Cardiac septum (tissue), 1 donor: Measurements from ENCODE around the gene ABHD4. TPM values are rescaled to one million over a fixed set of nuclear protein-coding genes. Genes with fewer than 3 reads are reported as not detected.
"Not testable (repeated sequence)": the region's sequence is repeated elsewhere in the genome, so short reads cannot be mapped to it uniquely, and the experiment has no call there.

ENCODE experiments used
- DNase-seq: peaks from one replicate; pipeline ENCODE4 v3.0.0-alpha.2; 2020; ENCODE audit warnings: low spot score
- intact Hi-C: fragments of 100-400 bp; cut with DNase I; formaldehyde crosslinking; loops from one replicate; pipeline ENCODE4 v1.14.0; 2022
- total RNA-seq: library from RNA; stranded (reverse); fragmentation: NEBNext Ultra II Directional; extraction: Animal tissue kit (Norgen Biotek cat#: 25700); gene quantifications from one replicate; pipeline ENCODE4 v1.2.1, GENCODE V29; 2021
- donor health status: DM: no; HTN: no; CAD: no.

ABHD4 gene
- total RNA-seq, 1 donor from 2014 or later: 18.6 TPM

- DNase-seq: no peak
- intact Hi-C loops: no loop called here
Observed at GRCh38 chr14:22560662-22561365, 37.3 kb upstream of the ABHD4 start.

DNA sequence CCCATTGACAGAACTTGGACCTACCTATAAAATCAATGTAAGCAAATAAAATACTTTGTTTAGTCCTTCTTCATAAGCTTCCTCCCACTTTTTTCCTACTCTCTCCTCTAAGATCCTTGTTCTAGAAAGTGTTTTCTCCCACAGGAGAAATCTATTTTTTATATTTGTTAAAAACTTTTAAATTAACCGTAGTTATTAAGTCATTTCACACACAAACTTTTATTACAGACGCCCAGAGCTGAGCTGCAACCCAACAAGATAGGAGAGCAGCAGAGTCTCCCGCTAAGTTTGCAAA lies 36.8 kb upstream of the ABHD4 start:
- no peak for DNase-seq
- intact Hi-C loops: no loop called here

DNA sequence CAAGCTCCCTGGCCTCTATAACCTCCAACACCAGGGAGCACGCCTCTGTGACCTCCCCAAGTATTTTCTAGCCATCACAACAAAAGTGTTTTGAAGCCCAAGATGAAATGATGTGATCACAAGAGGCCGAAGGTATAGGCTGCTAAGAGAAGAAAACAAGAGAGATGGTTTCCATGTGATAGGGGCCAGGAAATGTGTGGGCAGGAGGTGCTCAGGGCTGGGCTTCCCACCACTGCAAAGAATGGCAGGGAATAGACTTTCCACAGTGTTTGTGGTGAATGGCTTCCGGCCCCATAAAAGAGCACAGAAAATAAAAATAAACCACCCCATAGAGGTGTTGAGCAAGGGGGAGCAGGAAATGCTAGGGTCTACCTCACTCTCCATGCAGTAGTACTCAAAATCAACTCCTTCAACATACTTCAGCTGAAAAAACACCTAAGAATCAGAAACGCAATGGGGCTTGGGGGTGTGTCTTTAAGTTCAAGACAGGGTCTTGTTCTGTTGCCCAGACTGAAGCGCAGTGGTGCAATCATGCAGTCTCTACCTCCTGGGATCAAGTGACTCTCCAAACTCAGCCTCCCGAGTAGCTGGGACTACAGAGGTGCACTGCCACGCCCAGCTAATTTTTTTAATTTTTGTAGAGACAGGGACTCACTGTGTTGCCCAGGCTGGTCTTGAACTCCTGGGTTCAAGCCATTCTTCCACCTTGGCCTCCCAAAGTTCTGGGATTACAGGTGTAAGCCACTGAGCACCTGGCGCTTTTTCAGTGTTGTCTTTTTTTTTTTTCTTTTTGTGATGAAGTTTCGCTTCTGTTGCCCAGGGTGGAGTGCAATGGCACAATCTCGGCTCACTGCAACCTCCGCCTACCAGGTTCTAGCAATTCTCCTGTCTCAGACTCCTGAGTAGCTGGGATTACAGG lies 36.2 kb upstream of the ABHD4 start:
- intact Hi-C loops: no loop called here
- DNase-seq: no peak

DNA sequence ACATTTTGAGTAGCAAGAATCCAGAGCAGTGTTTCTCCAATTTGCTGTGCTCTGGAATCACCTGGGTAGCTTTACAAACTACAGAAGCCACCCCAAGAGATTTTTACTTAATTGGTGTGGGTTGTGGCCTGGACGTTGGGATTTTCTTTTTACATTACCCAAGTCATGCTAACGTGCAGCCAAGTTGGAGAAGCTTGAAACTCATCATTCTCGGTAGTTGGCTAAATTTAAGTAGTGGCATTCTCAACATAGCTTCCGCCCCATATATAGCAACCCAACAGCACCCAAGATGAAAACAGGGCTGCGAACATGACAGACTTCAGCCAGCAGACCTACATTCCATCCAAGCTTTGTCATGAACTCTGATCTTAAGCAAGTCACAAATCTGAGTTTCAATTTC lies 34.1 kb upstream of the ABHD4 start:
- intact Hi-C loops: no loop called here
- DNase-seq: no peak

- intact Hi-C loops: no loop called here
- no peak for DNase-seq
Observed at GRCh38 chr14:22564463-22564862, 33.6 kb upstream of the ABHD4 start.

GRCh38 chr14:22565391-22565945 lies 32.6 kb upstream of the ABHD4 start:
- intact Hi-C loops: no loop called here

GRCh38 chr14:22566266-22566665 lies 31.8 kb upstream of the ABHD4 start:
- not testable (repeated sequence) for DNase-seq

More at GRCh38 chr14:22565391-22565945, 32.6 kb upstream of the ABHD4 start:
- no peak for DNase-seq

DNA sequence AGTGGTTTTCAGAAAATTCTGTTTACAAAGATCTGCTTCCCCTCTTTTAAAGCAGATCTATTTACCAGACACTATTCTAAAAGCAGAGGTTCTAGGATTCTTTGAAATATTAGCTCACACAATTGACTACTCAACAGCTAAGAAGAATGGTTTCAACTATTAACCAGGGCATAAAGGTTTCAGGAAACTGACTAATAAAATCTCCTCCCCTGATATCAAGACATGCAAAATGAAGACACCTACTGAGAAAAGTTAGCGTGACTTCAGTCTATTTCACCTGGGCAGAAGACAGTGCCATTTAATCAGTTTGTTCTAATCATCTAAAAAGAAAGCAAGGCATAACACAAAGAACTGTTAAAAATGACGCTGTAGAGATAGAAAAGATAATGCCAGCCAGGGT lies 31.3 kb upstream of the ABHD4 start:
- DNase-seq: no peak

More at GRCh38 chr14:22566266-22566665, 31.8 kb upstream of the ABHD4 start:
- intact Hi-C loops: not testable (repeated sequence)

GRCh38 chr14:22567437-22567836 lies 30.7 kb upstream of the ABHD4 start:
- no peak for DNase-seq

More for the DNA sequence above, 31.3 kb upstream of the ABHD4 start:
- intact Hi-C loops: no loop called here

GRCh38 chr14:22569106-22569736 lies 28.9 kb upstream of the ABHD4 start:
- intact Hi-C loops: no loop called here
- no peak for DNase-seq

More at GRCh38 chr14:22567437-22567836, 30.7 kb upstream of the ABHD4 start:
- intact Hi-C loops: no loop called here

DNA sequence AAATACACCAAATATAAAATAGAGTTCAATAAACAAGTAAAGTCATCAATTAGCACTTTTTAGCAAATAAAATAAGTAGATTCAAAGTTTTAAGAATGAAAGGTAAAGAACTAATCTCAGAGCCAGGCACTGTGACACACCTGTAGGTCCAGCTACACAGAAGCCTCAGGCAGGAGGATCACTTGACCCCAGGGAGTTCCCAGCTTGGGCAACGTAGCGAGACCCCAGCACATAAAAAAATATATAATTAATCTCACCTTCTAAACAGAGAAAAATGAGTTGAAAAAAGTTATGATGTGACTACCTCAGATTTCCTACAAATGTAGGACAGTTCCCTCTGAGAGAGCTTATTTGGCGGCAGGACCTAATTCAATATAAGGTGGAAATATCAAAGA lies 28.4 kb upstream of the ABHD4 start:
- intact Hi-C loops: loop anchor here (1.0 kb wide), 1 partner anchor 84 kb away; no protein-coding TSS in a partner anchor
- DNase-seq: no peak

- no peak for DNase-seq
- intact Hi-C loops: loop anchor here (1.0 kb wide), 1 partner anchor 83 kb away; no protein-coding TSS in a partner anchor
Observed at GRCh38 chr14:22570132-22570949, 27.8 kb upstream of the ABHD4 start.

DNA sequence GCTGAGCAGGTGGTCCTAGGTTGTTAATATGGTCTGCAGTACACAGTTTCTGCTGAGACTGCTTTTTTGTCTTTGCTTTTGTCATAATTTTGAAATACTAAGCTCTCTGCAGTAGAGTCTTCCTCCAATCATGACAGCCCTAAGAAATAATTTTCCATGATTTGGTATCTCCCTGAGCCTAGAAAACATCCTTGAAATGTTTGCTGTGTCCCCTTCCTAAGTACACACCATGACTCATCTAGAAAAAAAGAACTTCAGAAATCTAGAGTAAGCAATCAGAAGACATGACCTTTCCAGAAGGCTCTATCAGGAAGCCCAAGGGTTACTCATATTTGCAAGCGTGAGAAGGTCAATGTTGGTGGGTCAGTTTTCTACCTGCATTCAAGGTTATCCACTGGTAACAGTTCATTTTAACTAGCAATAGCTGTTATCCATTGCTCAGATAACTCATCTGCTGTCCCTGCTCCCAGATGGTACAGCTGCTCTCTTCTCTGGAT lies 25.5 kb upstream of the ABHD4 start:
- no peak for DNase-seq
- intact Hi-C loops: no loop called here

GRCh38 chr14:22573804-22574203 lies 24.3 kb upstream of the ABHD4 start:
- intact Hi-C loops: no loop called here
- no peak for DNase-seq

- no peak for DNase-seq
- intact Hi-C loops: no loop called here
Observed at GRCh38 chr14:22577334-22577908, 20.7 kb upstream of the ABHD4 start.

- no peak for DNase-seq
- intact Hi-C loops: no loop called here
Observed at GRCh38 chr14:22579236-22579635, 18.9 kb upstream of the ABHD4 start.

GRCh38 chr14:22579881-22580280 lies 18.2 kb upstream of the ABHD4 start:
- intact Hi-C loops: no loop called here

GRCh38 chr14:22580625-22581024 lies 17.5 kb upstream of the ABHD4 start:
- intact Hi-C loops: no loop called here
- no peak for DNase-seq

More at GRCh38 chr14:22579881-22580280, 18.2 kb upstream of the ABHD4 start:
- DNase-seq: no peak

- DNase-seq: no peak
- intact Hi-C loops: no loop called here
Observed at GRCh38 chr14:22583994-22584393, 14.1 kb upstream of the ABHD4 start.
